ENCODE results near the gene ACBD6. TPM values are rescaled to one million over a fixed set of nuclear protein-coding genes. Genes with fewer than 3 reads are reported as not detected.

The ACBD6 gene
- total and polyA plus RNA-seq, 2 experiments from 2014 or later: 72.2 to 73.9 TPM

GRCh38 chr1:180252638-180253536 is 249.5 kb downstream of the ACBD6 start:
- peak; percentile 88 for TF ChIP-seq CTCF (IDR thresholded peaks at IDR 0.05; ENCODE audit: low read depth, low read length)
- H3K4me1 ChIP-seq (ENCODE audit: low read depth): no peaks in the 10 kb centered on the region

GRCh38 chr1:180251526-180252305 is 250.7 kb downstream of the ACBD6 start:
- no peaks in the 10 kb centered on the region for H3K4me1 ChIP-seq (ENCODE audit: low read depth)
- no peaks in the 10 kb centered on the region for H3K27me3 ChIP-seq
- H3K27ac ChIP-seq: no peak overlapping the region
- no peak for TF ChIP-seq CTCF (IDR thresholded peaks at IDR 0.05; ENCODE audit: low read depth, low read length)
- no peak for DNase-seq (ENCODE audit: low read depth in 1 of 2, low spot score in 1 of 2)
- H3K36me3 ChIP-seq: no peaks in the 10 kb centered on the region
- H3K9me3 ChIP-seq (ENCODE audit: low read depth): no peaks in the 10 kb centered on the region
- H3K4me3 ChIP-seq: no peak overlapping the region

More at GRCh38 chr1:180252638-180253536, 249.5 kb downstream of the ACBD6 start:
- Histone ChIP-seq H3K27ac (no peak overlapping the region), H3K27me3 (no peaks in the 10 kb centered on the region), H3K36me3 (no peaks in the 10 kb centered on the region), H3K4me3 (no peak overlapping the region), H3K9me3 (ENCODE audit: low read depth) (no peaks in the 10 kb centered on the region)
- peak; percentile 59 to 78 for DNase-seq (ENCODE audit: low read depth in 1 of 2, low spot score in 1 of 2)

- DNase-seq (ENCODE audit: low read depth in 1 of 2, low spot score in 1 of 2): no peak
- H3K4me3 ChIP-seq: no peak overlapping the region
- H3K9me3 ChIP-seq (ENCODE audit: low read depth): no peaks in the 10 kb centered on the region
- TF ChIP-seq CTCF (IDR thresholded peaks at IDR 0.05; ENCODE audit: low read depth, low read length): no peak
- H3K27ac ChIP-seq: no peak overlapping the region
- no peaks in the 10 kb centered on the region for H3K27me3 ChIP-seq
- no peaks in the 10 kb centered on the region for H3K36me3 ChIP-seq
- H3K4me1 ChIP-seq (ENCODE audit: low read depth): no peaks in the 10 kb centered on the region
Measured at GRCh38 chr1:180250883-180251509, 251.4 kb downstream of the ACBD6 start.

GRCh38 chr1:180250499-180250770 is 251.9 kb downstream of the ACBD6 start:
- H3K4me3 ChIP-seq: no peak overlapping the region
- no peaks in the 10 kb centered on the region for H3K36me3 ChIP-seq
- H3K9me3 ChIP-seq (ENCODE audit: low read depth): no peaks in the 10 kb centered on the region
- no peaks in the 10 kb centered on the region for H3K4me1 ChIP-seq (ENCODE audit: low read depth)
- no peak overlapping the region for H3K27ac ChIP-seq
- DNase-seq (ENCODE audit: low read depth in 1 of 2, low spot score in 1 of 2): no peak
- TF ChIP-seq CTCF (IDR thresholded peaks at IDR 0.05; ENCODE audit: low read depth, low read length): no peak
- H3K27me3 ChIP-seq: no peaks in the 10 kb centered on the region

- no peak overlapping the region for H3K27ac ChIP-seq
- H3K4me1 ChIP-seq (ENCODE audit: low read depth): no peaks in the 10 kb centered on the region
- no peaks in the 10 kb centered on the region for H3K9me3 ChIP-seq (ENCODE audit: low read depth)
- TF ChIP-seq CTCF (IDR thresholded peaks at IDR 0.05; ENCODE audit: low read depth, low read length): no peak
- H3K4me3 ChIP-seq: no peak overlapping the region
- no peaks in the 10 kb centered on the region for H3K27me3 ChIP-seq
- peak in 1 of 2 donors; percentile 21 for DNase-seq (ENCODE audit: low read depth in 1 of 2, low spot score in 1 of 2)
- no peaks in the 10 kb centered on the region for H3K36me3 ChIP-seq
Measured at GRCh38 chr1:180249725-180250498, 252.5 kb downstream of the ACBD6 start.

Measured in cardiac muscle cell (in vitro differentiated cells and primary cell).